Upper lobe of right lung (tissue), 1 donor: ENCODE results near the gene ALDH1A3. TPM values are rescaled to one million over a fixed set of nuclear protein-coding genes. Genes with fewer than 3 reads are reported as not detected.

Experiments used
- ATAC-seq: fragments of 200-7000 bp; cut with Tn5 transposase; one replicate; pipeline ENCODE4 v1.9.1; 2020; ENCODE audit warnings: mild to moderate bottlenecking, moderate library complexity
- DNase-seq: peaks from one replicate; pipeline ENCODE4 v3.0.0-alpha.2; 2020
- H3K27ac ChIP-seq: fragments of 200-600 bp; one replicate; pipeline ENCODE4 v1.8.0; 2022
- H3K27me3 ChIP-seq: fragments of 200-600 bp; one replicate; pipeline ENCODE4 v1.8.0; 2022; ENCODE audit warnings: mild to moderate bottlenecking
- H3K36me3 ChIP-seq: fragments of 200-600 bp; one replicate; pipeline ENCODE4 v1.8.0; 2022
- H3K4me1 ChIP-seq: fragments of 200-600 bp; one replicate; pipeline ENCODE4 v1.8.0; 2022
- H3K4me3 ChIP-seq: fragments of 200-600 bp; one replicate; pipeline ENCODE4 v1.8.0; 2022; ENCODE audit warnings: mild to moderate bottlenecking
- H3K9me3 ChIP-seq: fragments of 200-600 bp; one replicate; pipeline ENCODE4 v1.8.0; 2022
- CTCF ChIP-seq: fragments of 200-600 bp; IDR thresholded peaks from one replicate; pipeline ENCODE4 v1.8.0; 2022; ENCODE audit warnings: antibody characterized with exemption
- intact Hi-C: fragments of 100-400 bp; cut with DNase I; formaldehyde crosslinking; loops from one replicate; pipeline ENCODE4 v1.11.0; 2022
- total RNA-seq: library from RNA; stranded (reverse); fragmentation: NEBNext Ultra II Directional; extraction: Animal tissue kit (Norgen Biotek cat#: 25700); gene quantifications from one replicate; pipeline ENCODE4 v1.2.1, GENCODE V29; 2021
- donor health status: DM: no; HTN: yes; CAD: no; lungs with severe emphysema.

The ALDH1A3 gene
- total RNA-seq, 1 donor from 2014 or later = 9.9 TPM

GRCh38 chr15:100944986-100945385 is 65.4 kb downstream of the ALDH1A3 start:
- TF ChIP-seq CTCF = no peak
- Histone ChIP-seq H3K36me3 (no peaks in the 10 kb centered on the region), H3K4me3 (no peak overlapping the region), H3K27me3 (no peaks in the 10 kb centered on the region), H3K27ac (no peak overlapping the region), H3K4me1 (no peaks in the 10 kb centered on the region), H3K9me3 (no peaks in the 10 kb centered on the region)
- DNase-seq (no peak), ATAC-seq (no peak)
- intact Hi-C loops = no loop called here

DNA sequence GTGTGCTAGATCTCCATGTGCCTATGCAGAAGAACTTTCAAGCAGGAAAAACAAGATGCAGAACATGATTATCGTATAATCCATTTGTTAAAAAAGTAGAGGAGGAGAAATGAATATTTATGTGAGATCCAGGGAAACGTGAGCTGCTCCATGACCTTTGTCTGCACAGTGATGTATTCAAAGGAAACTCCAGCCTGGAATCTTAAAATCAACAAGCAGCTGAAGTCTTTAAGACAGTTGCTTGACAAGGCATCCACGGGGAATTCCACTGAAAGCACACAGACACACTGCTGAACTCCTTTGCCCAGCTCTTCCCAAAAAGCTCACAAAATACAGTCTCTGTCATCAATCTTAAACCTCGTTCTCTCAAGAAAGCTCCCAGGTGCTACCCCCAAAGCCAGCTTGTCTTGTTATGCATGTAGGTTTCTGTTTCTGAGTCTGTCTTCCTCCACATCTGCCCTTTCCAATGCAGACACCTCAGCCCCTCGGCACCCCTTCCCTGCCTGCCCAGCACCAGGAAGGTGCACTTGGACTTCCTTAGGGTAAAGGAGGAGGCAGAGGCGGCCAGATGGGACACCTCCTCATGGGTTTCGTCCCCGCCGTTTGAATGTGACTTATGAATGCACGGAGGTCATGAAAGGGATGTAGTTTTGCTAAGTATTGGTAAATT is 68.3 kb downstream of the ALDH1A3 start:
- no peaks in the 10 kb centered on the region for H3K9me3 ChIP-seq
- TF ChIP-seq CTCF = no peak
- H3K36me3 ChIP-seq = no peaks in the 10 kb centered on the region
- no peaks in the 10 kb centered on the region for H3K27me3 ChIP-seq
- H3K4me1 ChIP-seq = no peaks in the 10 kb centered on the region
- no peak for DNase-seq
- intact Hi-C loops = no loop called here
- no peak overlapping the region for H3K27ac ChIP-seq
- ATAC-seq = no peak
- H3K4me3 ChIP-seq = no peak overlapping the region

GRCh38 chr15:100948430-100948762 is 68.8 kb downstream of the ALDH1A3 start:
- Histone ChIP-seq H3K4me1 (no peaks in the 10 kb centered on the region), H3K9me3 (no peaks in the 10 kb centered on the region), H3K27ac (no peak overlapping the region), H3K4me3 (no peak overlapping the region), H3K27me3 (no peaks in the 10 kb centered on the region), H3K36me3 (no peaks in the 10 kb centered on the region)
- no peak for ATAC-seq
- intact Hi-C loops = no loop called here
- DNase-seq = no peak
- TF ChIP-seq CTCF = no peak

GRCh38 chr15:100949691-100950090 is 70.1 kb downstream of the ALDH1A3 start:
- Histone ChIP-seq H3K4me3 (no peak overlapping the region), H3K4me1 (no peaks in the 10 kb centered on the region), H3K9me3 (no peaks in the 10 kb centered on the region), H3K36me3 (no peaks in the 10 kb centered on the region), H3K27me3 (no peaks in the 10 kb centered on the region), H3K27ac (no peak overlapping the region)
- no peak for DNase-seq
- no peak for ATAC-seq
- TF ChIP-seq CTCF = no peak
- intact Hi-C loops = no loop called here

DNA sequence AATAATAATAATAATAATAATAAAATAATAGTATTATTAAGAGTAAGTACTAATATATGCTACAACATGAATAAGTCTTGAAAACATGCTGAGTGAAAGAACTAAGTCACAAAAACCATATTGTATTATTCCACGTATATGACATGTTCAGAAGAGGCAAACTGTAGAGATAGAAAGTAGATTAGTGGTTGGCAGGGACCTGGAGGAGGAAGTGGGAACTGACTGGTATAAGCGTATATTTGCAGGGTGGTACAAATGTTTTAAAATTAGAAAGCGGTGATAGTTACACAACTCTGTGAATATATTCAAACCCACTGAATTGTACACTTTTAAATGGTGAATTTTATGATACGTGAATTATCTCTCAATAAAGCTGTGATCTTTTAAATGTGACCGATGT is 72.3 kb downstream of the ALDH1A3 start:
- no peak for TF ChIP-seq CTCF
- Histone ChIP-seq H3K36me3 (no peaks in the 10 kb centered on the region), H3K27ac (no peak overlapping the region), H3K27me3 (no peaks in the 10 kb centered on the region), H3K9me3 (no peaks in the 10 kb centered on the region), H3K4me3 (no peak overlapping the region), H3K4me1 (no peaks in the 10 kb centered on the region)
- intact Hi-C loops = no loop called here
- no peak for DNase-seq
- ATAC-seq = no peak

- no peaks in the 10 kb centered on the region for H3K9me3 ChIP-seq
- H3K27me3 ChIP-seq = no peaks in the 10 kb centered on the region
- H3K36me3 ChIP-seq = no peaks in the 10 kb centered on the region
- TF ChIP-seq CTCF = no peak
- no peak overlapping the region for H3K27ac ChIP-seq
- ATAC-seq = no peak
- no peaks in the 10 kb centered on the region for H3K4me1 ChIP-seq
- intact Hi-C loops = no loop called here
- no peak overlapping the region for H3K4me3 ChIP-seq
- no peak for DNase-seq
Observed at GRCh38 chr15:100952566-100952965, 72.9 kb downstream of the ALDH1A3 start.
